ENCODE data around the gene PRKCZ. TPM values are rescaled to one million over a fixed set of nuclear protein-coding genes. Genes with fewer than 3 reads are reported as not detected.
A peak's percentile ranks its signal among the peaks of the same experiment; 100 is the strongest.

Gene PRKCZ
- polyA plus RNA-seq, 3 donors, result 29.5 to 36.9 (median 34.5) TPM

DNA sequence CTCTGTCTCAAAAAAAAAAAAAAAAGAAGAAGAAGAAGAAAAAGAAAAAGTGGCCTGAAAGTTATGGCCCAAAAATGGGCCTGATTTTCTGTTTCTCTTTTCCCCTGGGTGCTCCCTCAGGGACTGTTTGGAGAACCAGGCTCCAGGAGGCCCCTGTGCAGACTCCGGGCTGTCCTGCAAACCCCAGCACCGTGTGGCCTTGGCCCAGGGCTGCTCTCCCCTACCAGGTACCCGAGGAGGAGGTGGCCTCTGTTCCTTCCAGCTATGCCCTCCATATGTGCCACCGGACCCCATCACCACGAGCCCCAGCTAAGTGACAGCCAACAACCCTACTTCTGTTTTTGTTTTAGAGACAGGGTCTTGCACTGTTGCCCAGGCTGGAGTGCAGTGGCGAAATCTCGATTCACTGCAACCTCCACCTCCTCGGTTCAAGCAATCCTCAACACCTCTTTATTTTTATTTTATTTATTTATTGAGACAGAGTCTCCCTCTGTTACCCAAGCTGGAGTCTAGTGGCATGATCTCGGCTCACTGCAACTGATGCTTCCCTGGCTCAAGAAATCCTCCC is 151.9 kb downstream of the PRKCZ start:
- no peak for DNase-seq (ENCODE audit: extremely low read depth in 1 of 11, low read depth in 9 of 11, low spot score in 4 of 11)

DNA sequence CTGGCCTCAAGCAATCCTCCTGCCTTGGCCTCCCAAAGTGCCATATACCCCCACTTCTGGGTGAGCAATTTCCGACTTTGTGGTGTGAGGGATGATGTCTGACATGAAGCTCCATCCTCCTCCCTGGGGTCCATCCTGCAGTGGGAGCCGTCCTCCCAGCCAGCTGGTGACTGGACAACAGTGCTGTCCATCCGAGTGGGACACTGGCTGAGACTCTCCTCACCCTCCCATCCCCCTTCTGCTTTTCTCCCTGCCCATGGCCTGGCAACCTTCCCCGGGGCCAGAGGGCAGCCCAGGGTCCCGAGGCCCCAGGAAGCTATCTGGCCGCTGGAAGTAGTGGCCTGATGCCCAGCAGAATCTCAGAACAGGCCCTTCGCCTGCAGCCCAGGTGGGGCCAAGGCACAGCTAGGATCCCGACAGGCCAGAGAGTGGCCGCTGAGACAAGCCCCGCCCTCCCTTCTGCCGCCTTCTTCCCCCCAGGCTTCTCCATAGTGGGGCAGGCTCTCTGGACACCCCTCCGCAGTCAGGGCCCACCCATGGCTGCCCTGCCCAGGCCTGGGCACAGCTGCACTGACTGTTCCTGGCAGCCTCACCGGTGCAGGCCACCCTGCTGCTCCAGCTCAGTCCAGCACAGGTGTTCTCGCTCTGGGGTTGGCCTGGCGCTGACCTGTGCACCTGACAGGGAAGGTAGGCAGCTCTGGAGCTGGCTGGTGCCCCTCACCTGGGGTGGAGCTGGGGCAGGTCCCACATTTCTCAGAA is 152.8 kb downstream of the PRKCZ start:
- DNase-seq (ENCODE audit: extremely low read depth in 1 of 11, low read depth in 9 of 11, low spot score in 4 of 11), result no peak

DNA sequence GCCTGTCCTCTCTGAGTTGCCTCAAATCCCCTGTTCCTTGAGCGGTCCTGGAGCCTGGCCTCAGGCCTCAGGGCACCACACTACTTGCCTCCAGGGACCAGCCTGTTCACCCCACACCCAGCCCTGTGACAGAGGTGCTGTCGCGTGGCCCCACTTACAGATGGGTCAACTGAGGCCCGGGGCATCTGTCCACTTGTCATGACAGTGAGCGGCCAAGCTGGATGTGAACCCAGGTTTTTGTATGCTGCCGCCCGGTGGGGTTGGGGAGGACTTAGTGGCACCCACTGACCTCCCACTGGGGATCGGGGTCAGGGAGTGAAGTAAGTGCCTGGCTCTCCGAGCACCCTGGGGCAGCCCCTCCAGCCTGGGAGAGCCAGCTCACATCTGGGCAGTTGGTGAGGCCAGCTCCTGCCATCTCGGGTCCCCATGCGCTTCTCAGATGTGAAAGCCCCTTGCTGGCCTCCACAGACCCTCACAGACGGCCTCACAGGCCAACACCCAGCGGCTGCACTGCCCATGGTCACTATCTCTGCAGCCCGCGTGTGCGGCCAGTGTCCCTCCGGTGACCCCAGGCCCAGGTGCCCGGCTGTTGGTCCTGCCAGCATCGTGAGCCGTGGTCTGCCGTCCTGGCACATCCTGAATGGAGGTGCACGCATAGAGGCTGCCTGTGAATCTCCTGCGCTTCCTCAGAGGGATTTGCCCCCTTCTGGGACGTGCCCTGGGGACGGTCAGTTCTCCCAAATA is 153.6 kb downstream of the PRKCZ start:
- no peak for DNase-seq (ENCODE audit: extremely low read depth in 1 of 11, low read depth in 9 of 11, low spot score in 4 of 11)

DNA sequence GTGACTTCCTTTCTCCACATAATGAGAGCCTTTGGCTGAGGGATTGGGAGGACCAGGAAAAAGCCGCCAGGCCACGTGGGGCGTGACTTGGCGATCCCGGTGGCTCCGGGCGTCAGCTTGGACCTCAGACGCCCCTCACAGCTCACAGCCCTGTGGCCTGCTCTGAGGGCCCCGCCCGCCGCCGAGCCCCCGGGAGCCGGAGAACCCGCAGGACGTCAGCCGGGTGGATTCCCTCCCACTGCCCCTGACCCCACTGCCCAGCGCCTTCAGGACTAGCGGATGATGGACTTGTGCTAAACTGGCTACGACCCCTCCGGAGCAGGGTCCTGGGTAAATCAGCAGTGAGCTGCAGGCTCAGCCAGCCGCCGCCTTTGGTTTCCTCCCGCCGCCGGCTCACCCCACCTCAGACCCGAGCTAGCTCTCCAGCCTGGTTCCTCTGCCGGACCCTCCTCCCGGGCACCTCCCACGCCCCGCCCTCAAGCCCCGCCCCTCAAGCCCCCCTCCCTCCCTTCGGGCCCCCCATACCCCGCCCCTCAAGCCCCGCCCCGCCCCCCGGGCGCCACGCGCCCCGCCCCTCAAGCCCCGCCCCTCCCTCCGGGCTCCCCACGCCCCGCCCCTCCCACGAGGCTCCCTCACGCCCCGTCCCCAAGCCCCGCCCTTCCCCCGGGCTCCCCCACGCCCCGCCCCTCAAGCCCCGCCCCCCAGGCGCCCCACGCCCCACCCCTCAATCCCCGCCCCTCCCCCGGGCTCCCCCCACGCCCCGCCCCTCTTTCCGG is 154.4 kb downstream of the PRKCZ start:
- DNase-seq (ENCODE audit: extremely low read depth in 1 of 11, low read depth in 9 of 11, low spot score in 4 of 11), result peak in 6 of 11 donors; percentile 67 to 82 (median 75)

DNA sequence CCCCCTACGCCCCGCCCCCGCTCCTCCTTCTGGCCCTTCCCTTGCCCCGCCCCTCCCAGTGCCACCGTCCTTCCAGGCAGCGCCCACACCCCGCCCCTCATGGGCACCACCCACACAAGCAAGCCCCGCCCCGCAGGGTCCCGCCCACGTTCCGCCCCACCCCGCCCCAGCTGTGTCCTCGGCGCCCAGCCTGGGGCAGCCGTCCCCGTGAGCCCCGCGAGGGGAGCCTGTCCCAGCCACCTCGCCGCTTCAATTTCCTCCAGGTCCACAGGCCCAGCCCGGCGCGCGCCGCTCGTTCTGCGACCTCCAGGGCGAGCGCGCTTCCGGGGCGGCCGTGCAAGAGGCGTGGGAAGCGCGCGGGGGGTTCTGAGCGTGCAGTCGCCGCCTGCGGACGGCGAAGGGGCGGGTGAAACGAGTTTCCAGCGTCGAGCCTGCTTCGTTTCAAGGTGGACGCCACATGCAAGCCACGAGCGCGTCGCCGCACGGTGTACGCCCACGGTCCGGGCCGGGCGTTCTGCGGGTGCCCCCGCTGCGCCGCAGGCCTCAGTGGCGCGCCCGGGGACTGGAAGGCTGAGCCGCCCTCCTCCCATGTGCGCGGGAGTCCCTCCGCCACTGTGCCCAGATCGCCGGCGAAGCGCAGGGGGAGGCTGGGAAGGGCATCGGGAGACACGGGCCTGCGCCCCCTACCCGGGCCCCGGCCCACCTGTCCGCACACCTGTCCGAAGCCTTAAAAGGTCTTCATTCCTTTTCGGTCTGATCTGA is 155.2 kb downstream of the PRKCZ start:
- DNase-seq (ENCODE audit: extremely low read depth in 1 of 11, low read depth in 9 of 11, low spot score in 4 of 11), result peak in 7 of 11 donors; percentile 79 to 86 (median 83)

DNA sequence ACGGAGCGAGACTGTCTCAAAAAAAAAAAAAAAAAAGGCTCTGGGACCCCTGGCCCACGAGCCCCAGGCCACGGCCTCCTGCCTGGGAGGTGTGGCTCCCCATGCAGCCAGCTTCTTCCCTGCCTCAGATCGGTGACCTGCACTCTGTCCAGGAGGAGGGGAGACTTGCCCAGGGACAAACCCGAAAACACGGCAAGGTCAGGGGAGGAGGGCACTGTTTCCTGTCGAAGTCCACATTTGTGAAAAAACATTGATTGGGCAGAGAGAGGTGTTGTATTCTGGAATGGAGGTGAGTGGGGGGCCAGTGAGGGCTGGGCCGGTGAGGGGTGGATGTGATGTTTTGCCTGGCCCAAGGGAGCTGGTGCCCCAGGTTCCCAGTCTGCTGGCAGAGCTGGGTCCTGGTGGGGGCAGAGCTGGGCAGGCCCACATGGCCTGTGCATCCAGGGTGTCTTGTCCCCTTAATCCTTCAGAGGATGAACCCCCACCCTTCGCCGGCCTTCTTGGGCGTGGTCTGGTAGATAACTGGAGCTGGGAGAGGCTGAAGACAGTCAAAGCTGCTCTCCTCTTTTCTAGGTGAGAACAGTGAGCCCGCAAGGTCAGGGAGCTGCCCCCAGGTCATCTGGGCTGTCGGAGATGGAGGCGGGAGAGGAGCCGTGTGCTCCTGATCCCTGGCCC is 156.7 kb downstream of the PRKCZ start:
- no peak for DNase-seq (ENCODE audit: extremely low read depth in 1 of 11, low read depth in 9 of 11, low spot score in 4 of 11)

DNA sequence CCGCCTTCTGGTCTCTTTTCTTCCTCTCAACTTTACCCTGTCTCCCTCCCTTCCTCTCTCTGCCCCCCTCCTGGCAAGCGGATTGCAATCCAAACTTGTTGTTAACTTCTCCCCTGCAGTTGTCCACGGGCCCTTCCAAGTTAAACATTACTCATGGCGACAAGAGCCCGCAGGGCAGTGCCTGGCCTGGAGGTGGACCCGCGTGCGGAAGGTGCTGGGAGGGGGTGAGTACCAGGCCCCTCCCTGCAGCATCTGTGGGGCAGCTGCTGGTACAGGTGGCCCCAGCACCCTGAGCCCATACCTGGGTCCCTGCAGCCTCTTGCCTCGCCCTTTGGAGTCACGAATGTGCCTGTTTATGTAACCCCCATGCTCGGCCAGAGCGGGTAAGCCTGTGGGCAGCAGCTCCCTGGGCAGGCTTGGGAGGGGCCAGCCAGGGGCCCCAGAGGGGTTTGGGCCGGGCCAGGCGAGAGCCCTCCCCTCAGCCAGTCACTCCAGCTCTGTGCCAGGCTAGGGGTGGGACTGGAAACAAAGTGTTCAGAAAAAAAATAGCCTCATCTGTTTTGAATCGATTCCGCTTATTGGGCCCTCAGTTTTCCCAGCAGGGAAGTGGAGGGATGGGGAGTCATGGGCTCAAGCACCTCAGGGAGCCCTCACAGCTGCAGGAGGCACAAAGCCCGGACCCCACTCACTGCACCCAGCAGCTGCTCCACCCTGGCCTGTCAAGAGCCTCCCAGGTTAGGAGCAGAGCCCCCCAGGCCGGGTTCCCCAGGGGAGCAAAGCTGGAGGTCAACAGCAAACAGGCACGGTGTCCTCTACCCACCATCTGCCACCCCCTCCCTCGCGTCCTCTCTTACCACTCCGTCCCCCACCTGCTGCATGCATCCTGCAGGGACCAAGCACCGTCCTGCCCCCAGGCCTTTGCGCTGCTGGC is 158.4 kb downstream of the PRKCZ start:
- DNase-seq (ENCODE audit: extremely low read depth in 1 of 11, low read depth in 9 of 11, low spot score in 4 of 11), result peak in 1 of 11 donors; percentile 59

DNA sequence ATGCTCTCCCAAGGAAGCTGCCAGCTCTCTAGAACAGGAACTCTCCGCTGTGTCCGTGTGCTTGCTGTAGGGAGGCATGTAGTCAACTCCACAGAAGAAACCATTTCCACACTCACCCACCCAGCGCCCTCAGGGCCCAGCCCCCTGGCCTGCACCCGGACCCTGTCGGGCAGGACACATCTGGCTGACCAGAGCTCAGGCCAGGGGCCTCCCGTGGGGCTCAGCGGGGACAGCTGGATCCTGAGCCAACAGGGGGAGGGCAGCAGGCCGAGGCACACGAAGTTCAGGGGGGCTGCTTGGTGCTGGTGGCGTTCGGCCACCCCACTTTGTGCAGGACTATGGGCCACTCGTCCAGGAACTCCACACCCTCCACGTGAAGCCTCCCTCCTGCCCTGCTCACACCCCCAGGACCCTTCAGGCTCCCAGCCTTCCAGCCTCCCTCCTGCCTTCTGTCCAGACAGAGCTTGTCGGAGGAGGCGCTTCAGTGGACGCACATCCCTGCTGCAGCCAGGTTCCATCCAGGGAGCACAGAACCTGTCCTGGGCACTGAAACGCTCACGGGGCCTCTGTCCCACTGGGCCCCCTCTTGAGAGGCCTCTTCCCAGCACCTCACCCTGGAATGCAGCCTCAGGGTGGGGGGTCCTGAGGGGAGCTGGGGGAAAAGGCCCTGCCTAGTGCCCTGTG is 159.3 kb downstream of the PRKCZ start:
- no peak for DNase-seq (ENCODE audit: extremely low read depth in 1 of 11, low read depth in 9 of 11, low spot score in 4 of 11)

DNA sequence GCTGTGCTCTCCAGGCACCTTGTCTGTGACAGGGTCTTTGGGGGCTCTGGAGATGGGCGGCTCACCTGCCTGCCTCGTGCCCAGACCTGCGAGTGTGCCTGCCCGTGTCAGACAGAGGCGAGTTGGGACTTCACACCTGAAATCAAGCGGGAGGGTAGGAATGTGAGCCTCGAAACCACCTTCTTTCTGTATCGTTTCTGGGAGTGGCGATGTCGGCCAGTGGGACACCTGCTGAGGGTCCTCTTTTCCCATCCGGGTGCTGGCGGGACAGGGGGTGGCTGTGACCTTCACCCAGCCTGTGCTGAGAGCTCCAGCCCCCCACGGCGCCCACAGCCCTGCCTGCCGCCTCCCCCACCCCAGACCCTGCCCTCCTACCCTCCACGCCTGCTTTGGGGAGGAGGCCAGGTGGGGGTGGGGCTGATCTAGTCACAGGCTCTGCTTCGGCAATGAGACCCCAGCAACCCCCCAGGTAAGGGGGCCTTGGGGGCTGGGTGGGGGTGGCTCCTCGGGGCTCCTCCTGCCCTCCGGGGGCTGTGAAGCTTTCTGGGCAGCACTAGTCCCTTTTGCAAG is 160.0 kb downstream of the PRKCZ start:
- no peak for DNase-seq (ENCODE audit: extremely low read depth in 1 of 11, low read depth in 9 of 11, low spot score in 4 of 11)

DNA sequence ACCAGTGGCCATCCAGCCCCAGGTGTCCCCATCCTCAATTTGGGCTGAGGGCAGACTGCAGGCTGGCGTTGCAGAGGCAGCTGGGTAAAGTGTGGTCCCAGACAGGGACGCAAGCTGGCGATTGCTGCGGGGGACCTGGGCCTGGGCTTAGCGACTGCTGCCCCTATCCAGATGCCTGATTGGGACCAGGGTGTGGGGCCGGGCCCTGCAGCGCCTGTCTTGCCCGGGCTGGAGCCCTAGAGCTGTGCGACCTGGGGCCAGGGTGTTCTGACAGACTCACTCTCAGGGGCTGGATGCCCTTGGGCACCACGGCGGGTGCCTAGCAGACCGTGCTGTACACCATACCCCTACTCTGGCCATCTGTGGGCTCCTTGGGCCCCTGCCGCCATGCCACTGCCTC is 160.6 kb downstream of the PRKCZ start:
- DNase-seq (ENCODE audit: extremely low read depth in 1 of 11, low read depth in 9 of 11, low spot score in 4 of 11), result no peak

DNA sequence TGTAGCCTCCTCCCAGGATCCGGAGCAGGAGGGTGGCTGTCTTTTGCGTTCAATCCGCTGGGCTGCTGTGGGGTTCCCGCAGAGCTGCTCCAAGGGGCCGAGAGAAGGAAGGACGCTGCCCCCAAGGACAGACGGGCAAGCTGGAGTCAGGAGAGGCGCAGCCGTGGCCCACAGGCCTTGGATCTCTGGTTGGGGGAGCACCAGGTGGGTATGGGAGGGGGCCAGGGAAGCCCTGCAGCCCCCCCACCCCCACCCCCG is 162.0 kb downstream of the PRKCZ start:
- DNase-seq (ENCODE audit: extremely low read depth in 1 of 11, low read depth in 9 of 11, low spot score in 4 of 11), result no peak

DNA sequence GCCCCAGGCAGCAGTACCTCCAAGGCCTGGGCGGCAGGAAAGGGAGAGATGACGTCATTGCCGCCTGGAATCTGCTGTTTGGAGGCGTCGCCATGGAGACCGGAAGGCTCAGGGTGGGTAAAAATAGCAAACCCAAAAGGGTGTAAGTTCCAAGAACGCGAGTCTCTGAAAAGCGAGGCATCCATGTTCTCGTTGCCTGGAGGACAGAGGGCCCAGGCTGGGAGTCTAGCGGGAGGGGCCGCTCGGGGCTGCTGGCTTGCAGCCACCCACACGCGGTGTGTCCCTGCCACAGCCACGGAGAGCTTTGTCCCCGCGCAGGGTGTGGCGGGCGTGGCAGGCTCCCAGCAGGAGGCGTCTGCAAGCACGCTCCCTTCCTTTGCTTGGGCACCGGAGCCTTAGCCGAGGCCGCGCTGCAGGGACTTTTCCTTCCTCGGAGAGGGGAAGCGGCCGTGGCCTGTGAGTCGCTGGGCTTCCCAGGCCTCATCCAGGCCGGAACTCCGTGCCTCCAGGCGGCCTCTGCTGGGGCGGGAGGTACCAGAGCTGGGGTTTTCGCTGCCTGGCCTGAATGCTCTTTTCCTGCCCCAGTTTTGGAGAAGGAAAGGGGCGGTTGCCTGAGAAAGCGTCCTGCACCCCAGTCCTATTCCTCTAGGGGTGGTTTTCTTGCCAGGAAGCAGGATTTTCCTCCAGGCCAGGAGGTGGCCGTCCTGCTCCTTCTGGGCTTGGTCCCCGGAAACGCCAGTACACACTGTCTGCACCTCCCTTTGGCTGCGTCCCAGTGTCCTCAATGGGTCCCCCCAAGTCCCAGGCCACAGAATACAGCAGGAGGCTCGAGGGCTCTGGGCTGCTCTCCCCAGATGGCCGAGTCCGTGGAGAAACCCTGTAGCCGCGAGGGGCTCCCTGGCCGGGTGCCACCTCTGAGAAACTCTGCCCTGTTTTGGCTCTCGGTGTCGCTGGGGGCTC is 162.6 kb downstream of the PRKCZ start:
- DNase-seq (ENCODE audit: extremely low read depth in 1 of 11, low read depth in 9 of 11, low spot score in 4 of 11), result peak in 9 of 11 donors; percentile 86 to 96 (median 93)

DNA sequence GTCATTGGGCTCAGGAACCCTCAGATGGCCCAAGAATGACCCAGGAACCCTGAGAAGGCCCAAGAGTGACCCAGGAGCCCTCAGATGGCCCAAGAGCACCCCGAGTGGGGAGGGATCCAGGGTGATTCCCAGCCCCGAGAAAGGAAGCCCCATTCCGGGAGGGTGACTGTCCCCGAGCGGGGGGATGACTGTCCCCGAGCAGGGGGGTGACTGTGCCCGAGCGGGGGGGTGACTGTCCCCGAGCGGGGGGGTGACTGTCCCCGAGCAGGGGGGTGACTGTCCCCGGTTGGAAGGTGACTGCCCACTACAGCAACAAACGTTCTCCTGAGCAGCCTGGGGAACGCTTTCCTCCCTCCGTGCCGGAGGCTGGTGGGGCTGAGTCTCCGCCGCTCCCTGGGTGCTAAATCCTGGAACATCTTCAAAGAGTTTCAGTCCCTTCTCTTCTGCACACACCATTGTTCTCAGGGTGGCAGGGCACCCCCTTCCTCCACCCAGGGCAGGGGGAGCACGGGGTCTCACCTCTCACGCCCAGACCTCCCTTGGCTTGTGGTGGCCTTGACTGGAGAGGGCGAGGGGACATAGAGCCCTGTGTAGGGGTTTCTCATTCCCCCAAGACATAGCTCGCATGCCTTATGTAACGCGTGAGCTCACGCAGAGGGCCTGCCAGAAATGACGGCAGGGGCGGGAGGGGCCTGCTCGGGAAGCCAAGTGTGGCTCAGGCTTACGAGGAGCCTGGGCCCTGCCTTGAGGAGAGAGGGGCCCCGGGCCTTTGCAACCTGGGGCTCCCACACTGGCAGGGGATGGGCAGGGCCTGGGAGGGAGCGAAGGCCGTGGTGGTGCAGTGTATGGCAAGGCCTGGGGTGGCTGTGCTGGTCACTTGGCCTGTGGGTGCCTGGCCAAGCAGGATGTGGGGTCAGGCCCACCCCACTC is 163.6 kb downstream of the PRKCZ start:
- peak in 1 of 11 donors; percentile 63 for DNase-seq (ENCODE audit: extremely low read depth in 1 of 11, low read depth in 9 of 11, low spot score in 4 of 11)

DNA sequence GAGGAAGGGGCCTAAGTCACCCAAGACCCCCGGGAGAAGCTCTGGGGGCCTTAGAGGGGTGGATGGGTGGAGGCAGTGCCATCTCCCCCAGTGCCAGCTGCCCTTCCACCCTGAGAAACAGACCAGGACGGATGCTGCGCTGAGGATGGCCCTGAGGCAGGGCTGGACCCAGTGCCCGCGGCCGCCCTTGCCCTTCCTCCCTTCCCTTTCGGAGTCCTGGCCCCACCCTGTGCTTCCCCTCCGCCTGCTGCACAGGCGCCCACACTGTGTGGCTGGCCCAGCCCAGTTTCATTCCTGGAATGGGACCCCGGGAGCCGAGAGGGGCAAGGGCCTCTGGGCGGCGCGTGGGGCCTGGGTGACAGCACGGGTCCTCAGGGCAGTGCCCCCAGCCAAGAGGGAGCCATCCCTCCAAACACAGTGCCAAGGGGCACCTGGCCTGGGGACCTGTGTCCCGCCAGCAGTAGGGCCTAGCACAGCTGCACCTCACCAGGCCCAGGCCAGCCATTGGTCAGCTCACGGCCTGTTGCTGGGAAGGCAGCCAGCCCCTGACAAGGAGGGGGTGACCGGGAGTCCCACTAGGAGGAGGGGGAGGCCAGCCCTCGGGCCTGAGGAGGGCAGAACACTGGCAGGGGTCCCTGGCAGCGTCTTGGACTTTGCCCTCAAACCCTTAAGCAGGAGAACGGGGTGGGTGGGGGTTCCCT is 164.5 kb downstream of the PRKCZ start:
- DNase-seq (ENCODE audit: extremely low read depth in 1 of 11, low read depth in 9 of 11, low spot score in 4 of 11), result peak in 1 of 11 donors; percentile 59
